PC-9 (cell line): ENCODE data around the gene CACNA1A.

Source experiments
- CTCF ChIP-seq: fragments of 200-600 bp; sonication (generic); conservative IDR thresholded peaks from 2 replicates; pipeline ENCODE4 v1.6.1; 2017; ENCODE audit warnings: mixed run types, antibody characterized with exemption, mild to moderate bottlenecking, moderate library complexity
- EZH2 ChIP-seq: fragments of 200-600 bp; sonication (generic); IDR thresholded peaks from 2 replicates; pipeline ENCODE4 v1.8.0; 2017; ENCODE audit warnings: antibody characterized with exemption, low read depth

DNA sequence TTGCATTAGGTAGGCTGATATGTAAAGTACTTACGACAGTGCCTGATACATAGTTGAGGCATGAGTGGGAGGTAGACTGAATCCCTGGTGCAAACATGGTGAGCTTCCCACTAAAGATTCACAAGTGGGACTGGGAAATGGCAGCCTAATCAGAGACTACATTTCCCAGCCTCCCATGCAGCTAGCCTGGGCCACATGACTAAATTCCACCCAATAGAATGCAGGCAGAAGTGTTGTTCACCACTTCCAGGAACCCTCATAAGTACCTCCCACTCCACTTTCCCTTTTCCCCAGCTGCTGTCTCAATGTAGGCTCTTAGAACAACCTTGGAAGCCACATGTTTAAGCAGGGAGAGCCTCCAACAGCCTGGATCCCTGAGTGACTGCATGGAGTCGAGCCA lies 104.9 kb downstream of the CACNA1A start:
- TF ChIP-seq CTCF (no peak), EZH2 (no peak)
